Keratinocyte (primary cell): Measurements from ENCODE around the gene ITPR1. TPM values are rescaled to one million over a fixed set of nuclear protein-coding genes. Genes with fewer than 3 reads are reported as not detected.

Experiments used
- DNase-seq: peaks from one replicate; pipeline ENCODE4 v3.0.0-alpha.2; 2011; ENCODE audit warnings: low read depth, missing footprints, low spot score
- FAIRE-seq: peaks from 2 replicates; lab custom pipeline; 2011; peaks lifted over from hg19 to GRCh38; lab: Jason Lieb, UNC
- H2AFZ ChIP-seq: 2 replicates; pipeline ENCODE4 v1.6.0; 2012; ENCODE audit warnings: low read length, control low read depth, inconsistent platforms; ENCODE audit not compliant: control insufficient read depth
- H3K27ac ChIP-seq: 2 replicates; pipeline ENCODE4 v1.5.1; 2011; ENCODE audit warnings: low read length; ENCODE audit not compliant: control insufficient read depth, insufficient read depth
- H3K27me3 ChIP-seq: 3 replicates; pipeline ENCODE4 v1.6.0; 2011; ENCODE audit warnings: low read length; ENCODE audit not compliant: control insufficient read depth, insufficient read depth; ENCODE audit errors: extremely low read depth
- H3K36me3 ChIP-seq, 2 experiments: 2 replicates in 1 of 2; 3 replicates in 1 of 2; pipeline ENCODE4 v1.5.1; 2011; ENCODE audit warnings: low read length in 2 of 2, mild to moderate bottlenecking in 1 of 2; ENCODE audit not compliant: control insufficient read depth in 2 of 2, insufficient read depth in 2 of 2; ENCODE audit errors: extremely low read depth in 1 of 2
- H3K4me1 ChIP-seq: 3 replicates; pipeline ENCODE4 v1.5.1; 2011; ENCODE audit warnings: low read length; ENCODE audit not compliant: control insufficient read depth, insufficient read depth; ENCODE audit errors: extremely low read depth
- H3K4me2 ChIP-seq: 3 replicates; pipeline ENCODE4 v1.6.0; 2011; ENCODE audit warnings: low read depth, low read length; ENCODE audit not compliant: control insufficient read depth, insufficient read depth; ENCODE audit errors: extremely low read depth
- H3K4me3 ChIP-seq, 3 experiments: fragments of 200-600 bp in 1 of 3; sonication (generic) in 1 of 3; 2 replicates in 2 of 3; 3 replicates in 1 of 3; pipeline ENCODE4 v1.5.1; 2011 to 2016; ENCODE audit warnings: low read length in 3 of 3, mild to moderate bottlenecking in 3 of 3, control low read depth in 2 of 3, inconsistent platforms in 1 of 3, low read depth in 1 of 3, mixed read lengths in 1 of 3, mixed run types in 1 of 3, moderate library complexity in 1 of 3; ENCODE audit not compliant: control insufficient read depth in 2 of 3, insufficient read depth in 2 of 3; ENCODE audit errors: extremely low read depth in 1 of 3
- H3K79me2 ChIP-seq: 2 replicates; pipeline ENCODE4 v1.6.0; 2012; ENCODE audit warnings: low read length; ENCODE audit not compliant: control insufficient read depth, insufficient read depth
- H3K9ac ChIP-seq: 3 replicates; pipeline ENCODE4 v1.6.0; 2011; ENCODE audit warnings: low read length; ENCODE audit not compliant: control insufficient read depth, insufficient read depth; ENCODE audit errors: extremely low read depth
- H3K9me1 ChIP-seq: 3 replicates; pipeline ENCODE4 v1.6.0; 2011; ENCODE audit warnings: low read length; ENCODE audit not compliant: control insufficient read depth, insufficient read depth; ENCODE audit errors: extremely low read depth
- H3K9me3 ChIP-seq: 2 replicates; pipeline ENCODE4 v1.5.1; 2012; ENCODE audit warnings: low read depth, low read length; ENCODE audit not compliant: control insufficient read depth
- H4K20me1 ChIP-seq: 3 replicates; pipeline ENCODE4 v1.6.0; 2011; ENCODE audit warnings: low read length; ENCODE audit not compliant: control insufficient read depth, insufficient read depth; ENCODE audit errors: extremely low read depth
- EZH2 ChIP-seq: IDR thresholded peaks from one replicate; pipeline ENCODE4 v1.6.1; 2012; ENCODE audit warnings: inconsistent platforms, mild to moderate bottlenecking, low read length, moderate library complexity
- dilution Hi-C: fragments of 300-500 bp; cut with MboI; formaldehyde crosslinking; loops from one replicate; pipeline ENCODE4 v1.7.0; 2020; ENCODE audit warnings: low sequenced_read_pairs; ENCODE audit not compliant: extremely low pct_ligation_motif_present
- polyA plus RNA-seq, 5 experiments: library from polyadenylated mRNA; depleted of rRNA in 3 of 5; stranded (reverse) in 3 of 5; stranded (forward) in 1 of 5; unstranded in 1 of 5; fragments of >200 nt; gene quantifications; 1 replicate in 1 of 5; 2 replicates in 3 of 5; 3 replicates in 1 of 5; pipeline versions ENCODE4 v1.2.1 to v1.2.3, GENCODE V29; 2011 to 2012; ENCODE audit warnings: missing spikeins in 2 of 5, low read depth in 1 of 5, low replicate concordance in 1 of 5
- TF ChIP-seq, protein P1 (sequence below), 3 experiments: IDR thresholded peaks in 1 of 3; conservative IDR thresholded peaks in 1 of 3; optimal IDR thresholded peaks in 1 of 3; 2 replicates in 2 of 3; 3 replicates in 1 of 3; pipeline versions ENCODE3 to v1.5.1; 2011; ENCODE audit warnings: low read length in 3 of 3, mild to moderate bottlenecking in 3 of 3, moderate library complexity in 2 of 3, control low read depth in 1 of 3, inconsistent platforms in 1 of 3; ENCODE audit not compliant: insufficient read depth in 2 of 3; ENCODE audit errors: extremely low read depth in 1 of 3

The ITPR1 gene
- polyA plus RNA-seq, 1 donor (not counting 4 experiments of a cell fraction or from before 2014, with no cell fraction given): 3.5 TPM

DNA sequence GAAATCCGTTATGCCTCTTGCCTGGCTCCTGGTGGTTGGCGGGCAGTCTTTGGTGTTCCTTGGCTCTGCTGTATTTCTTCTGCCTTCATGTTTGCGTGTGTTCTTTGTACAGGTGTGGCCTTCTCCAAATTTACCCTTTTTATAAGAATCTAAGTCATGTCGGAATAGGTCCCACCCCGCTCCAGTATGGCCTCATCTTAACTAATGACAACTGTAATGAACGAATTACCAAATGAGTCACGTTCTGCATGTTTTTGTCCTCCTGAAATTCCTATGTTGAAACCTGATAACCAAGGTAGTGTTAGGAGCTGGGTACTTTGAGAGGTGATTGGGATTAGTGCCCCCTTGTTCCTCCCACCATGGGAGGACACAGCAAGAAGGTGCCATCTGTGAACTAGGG, 71.1 kb downstream of the ITPR1 start:
- Histone ChIP-seq H3K27me3 (no peaks in the 10 kb centered on the region), H3K4me1 (no peaks in the 10 kb centered on the region), H3K79me2 (no peaks in the 10 kb centered on the region), H3K4me3 (no peak overlapping the region), H3K4me2 (no peak overlapping the region), H4K20me1 (no peaks in the 10 kb centered on the region), H3K27ac (no peak overlapping the region), H2AFZ (no peak overlapping the region), H3K9ac (no peak overlapping the region), H3K9me1 (no peaks in the 10 kb centered on the region), H3K36me3 (no peaks in the 10 kb centered on the region), H3K9me3 (no peaks in the 10 kb centered on the region)
- dilution Hi-C loops: no loop called here
- TF ChIP-seq EZH2: no peak
- TF ChIP-seq, protein P1, sequence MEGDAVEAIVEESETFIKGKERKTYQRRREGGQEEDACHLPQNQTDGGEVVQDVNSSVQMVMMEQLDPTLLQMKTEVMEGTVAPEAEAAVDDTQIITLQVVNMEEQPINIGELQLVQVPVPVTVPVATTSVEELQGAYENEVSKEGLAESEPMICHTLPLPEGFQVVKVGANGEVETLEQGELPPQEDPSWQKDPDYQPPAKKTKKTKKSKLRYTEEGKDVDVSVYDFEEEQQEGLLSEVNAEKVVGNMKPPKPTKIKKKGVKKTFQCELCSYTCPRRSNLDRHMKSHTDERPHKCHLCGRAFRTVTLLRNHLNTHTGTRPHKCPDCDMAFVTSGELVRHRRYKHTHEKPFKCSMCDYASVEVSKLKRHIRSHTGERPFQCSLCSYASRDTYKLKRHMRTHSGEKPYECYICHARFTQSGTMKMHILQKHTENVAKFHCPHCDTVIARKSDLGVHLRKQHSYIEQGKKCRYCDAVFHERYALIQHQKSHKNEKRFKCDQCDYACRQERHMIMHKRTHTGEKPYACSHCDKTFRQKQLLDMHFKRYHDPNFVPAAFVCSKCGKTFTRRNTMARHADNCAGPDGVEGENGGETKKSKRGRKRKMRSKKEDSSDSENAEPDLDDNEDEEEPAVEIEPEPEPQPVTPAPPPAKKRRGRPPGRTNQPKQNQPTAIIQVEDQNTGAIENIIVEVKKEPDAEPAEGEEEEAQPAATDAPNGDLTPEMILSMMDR (optimal IDR thresholded peaks at IDR 0.05 in 1 of 3, IDR thresholded peaks at IDR 0.05 in 1 of 3, conservative IDR thresholded peaks at IDR 0.05 in 1 of 3; ENCODE audit: extremely low read depth in 1 of 3, insufficient read depth in 2 of 3, low read length in 3 of 3): no peak
- FAIRE-seq: no peak
- DNase-seq: no peak

DNA sequence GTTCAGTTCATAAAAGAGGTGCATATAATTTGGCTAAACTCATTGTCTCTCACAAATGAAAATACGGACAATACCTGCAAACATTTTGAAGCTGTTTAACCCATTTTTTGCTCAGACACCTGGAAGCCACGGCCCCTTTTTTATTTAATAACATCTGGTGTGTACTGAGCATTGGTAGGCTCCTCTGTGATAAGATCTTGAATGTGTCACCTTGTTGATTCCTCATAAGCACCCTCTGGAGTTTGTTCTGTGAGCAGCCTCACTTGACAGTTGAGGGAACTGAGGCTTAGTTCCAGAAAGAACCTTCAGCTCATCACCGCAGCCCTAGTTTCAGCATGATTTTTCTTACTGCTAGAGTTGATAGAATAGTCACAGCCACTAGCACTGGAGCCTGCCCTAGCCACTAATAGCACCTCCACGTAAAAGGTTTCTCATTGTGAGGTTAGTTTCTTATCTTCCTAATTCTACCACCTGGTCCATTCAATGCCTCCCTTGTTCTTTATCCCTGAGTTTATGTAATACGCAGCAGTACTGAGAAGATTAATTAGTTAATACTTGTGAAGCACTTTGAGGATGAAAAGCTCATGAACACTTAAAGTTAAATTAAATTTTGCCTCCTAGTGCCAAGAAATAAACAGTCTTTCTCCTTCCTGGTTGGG, 71.9 kb downstream of the ITPR1 start:
- no peak overlapping the region for H3K27ac ChIP-seq
- H3K9me3 ChIP-seq: no peaks in the 10 kb centered on the region
- DNase-seq (no peak), FAIRE-seq (no peak)
- H3K4me1 ChIP-seq: no peaks in the 10 kb centered on the region
- TF ChIP-seq, protein P1 (optimal IDR thresholded peaks at IDR 0.05 in 1 of 3, IDR thresholded peaks at IDR 0.05 in 1 of 3, conservative IDR thresholded peaks at IDR 0.05 in 1 of 3; ENCODE audit: extremely low read depth in 1 of 3, insufficient read depth in 2 of 3, low read length in 3 of 3): no peak
- TF ChIP-seq EZH2: no peak
- no peaks in the 10 kb centered on the region for H3K79me2 ChIP-seq
- no peak overlapping the region for H3K4me3 ChIP-seq
- no peak overlapping the region for H3K4me2 ChIP-seq
- no peaks in the 10 kb centered on the region for H4K20me1 ChIP-seq
- H3K27me3 ChIP-seq: no peaks in the 10 kb centered on the region
- no peak overlapping the region for H2AFZ ChIP-seq
- no peaks in the 10 kb centered on the region for H3K36me3 ChIP-seq
- no peaks in the 10 kb centered on the region for H3K9me1 ChIP-seq
- dilution Hi-C loops: no loop called here
- H3K9ac ChIP-seq: no peak overlapping the region
